NK-92 treated with Interleukin-12 subunit alpha and Interleukin-12 subunit beta, amount 100 ng/mL, for 24 hours (cell line): ENCODE measurements around the gene ANGPTL4.
"Not testable (repeated sequence)": the region's sequence is repeated elsewhere in the genome, so short reads cannot be mapped to it uniquely, and the experiment has no call there.

Source experiments
- DNase-seq: peaks from one replicate; lab custom pipeline; 2025; lab: John Stamatoyannopoulos, UW

Gene ANGPTL4

DNA sequence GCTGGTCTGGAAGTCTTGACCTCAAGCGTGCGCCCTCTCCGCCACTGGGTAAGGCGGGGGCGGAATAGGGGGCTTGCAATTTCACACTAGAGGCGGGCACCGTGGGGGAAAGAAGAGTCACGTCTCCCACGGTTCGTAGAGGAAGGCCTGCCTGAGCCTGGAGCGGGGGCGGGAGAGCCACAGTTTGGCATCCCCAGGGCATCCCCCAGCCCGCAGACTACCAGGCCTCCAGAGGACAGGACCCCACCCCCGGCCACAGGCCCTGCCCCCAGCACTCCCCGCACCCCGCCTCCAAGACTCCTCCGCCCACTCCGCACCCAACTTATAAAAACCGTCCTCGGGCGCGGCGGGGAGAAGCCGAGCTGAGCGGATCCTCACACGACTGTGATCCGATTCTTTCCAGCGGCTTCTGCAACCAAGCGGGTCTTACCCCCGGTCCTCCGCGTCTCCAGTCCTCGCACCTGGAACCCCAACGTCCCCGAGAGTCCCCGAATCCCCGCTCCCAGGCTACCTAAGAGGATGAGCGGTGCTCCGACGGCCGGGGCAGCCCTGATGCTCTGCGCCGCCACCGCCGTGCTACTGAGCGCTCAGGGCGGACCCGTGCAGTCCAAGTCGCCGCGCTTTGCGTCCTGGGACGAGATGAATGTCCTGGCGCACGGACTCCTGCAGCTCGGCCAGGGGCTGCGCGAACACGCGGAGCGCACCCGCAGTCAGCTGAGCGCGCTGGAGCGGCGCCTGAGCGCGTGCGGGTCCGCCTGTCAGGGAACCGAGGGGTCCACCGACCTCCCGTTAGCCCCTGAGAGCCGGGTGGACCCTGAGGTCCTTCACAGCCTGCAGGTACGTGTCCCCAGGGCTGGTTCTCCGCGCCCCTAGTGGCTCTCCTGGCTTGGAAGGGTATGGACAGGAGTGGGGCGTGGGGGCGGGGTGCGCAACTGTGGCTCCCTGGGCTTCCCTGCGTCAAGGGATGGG, at the start of gene ANGPTL4:
Gene ANGPTL4, plus strand, starts transcription at position 353 of the 969 bp plus-strand sequence. Its CDS starts 167 bp downstream, at position 520.
- DNase-seq, result no peak

GRCh38 chr19:8314981-8315640, 48.8 kb upstream of the ANGPTL4 start:
- DNase-seq, result not testable (repeated sequence)

- no peak for DNase-seq
Observed at GRCh38 chr19:8316351-8317125, 47.4 kb upstream of the ANGPTL4 start.

GRCh38 chr19:8318835-8319234, 45.1 kb upstream of the ANGPTL4 start:
- not testable (repeated sequence) for DNase-seq

GRCh38 chr19:8319807-8320520, 44.0 kb upstream of the ANGPTL4 start:
- DNase-seq, result no peak

GRCh38 chr19:8320564-8321066, 43.3 kb upstream of the ANGPTL4 start:
- no peak for DNase-seq

DNA sequence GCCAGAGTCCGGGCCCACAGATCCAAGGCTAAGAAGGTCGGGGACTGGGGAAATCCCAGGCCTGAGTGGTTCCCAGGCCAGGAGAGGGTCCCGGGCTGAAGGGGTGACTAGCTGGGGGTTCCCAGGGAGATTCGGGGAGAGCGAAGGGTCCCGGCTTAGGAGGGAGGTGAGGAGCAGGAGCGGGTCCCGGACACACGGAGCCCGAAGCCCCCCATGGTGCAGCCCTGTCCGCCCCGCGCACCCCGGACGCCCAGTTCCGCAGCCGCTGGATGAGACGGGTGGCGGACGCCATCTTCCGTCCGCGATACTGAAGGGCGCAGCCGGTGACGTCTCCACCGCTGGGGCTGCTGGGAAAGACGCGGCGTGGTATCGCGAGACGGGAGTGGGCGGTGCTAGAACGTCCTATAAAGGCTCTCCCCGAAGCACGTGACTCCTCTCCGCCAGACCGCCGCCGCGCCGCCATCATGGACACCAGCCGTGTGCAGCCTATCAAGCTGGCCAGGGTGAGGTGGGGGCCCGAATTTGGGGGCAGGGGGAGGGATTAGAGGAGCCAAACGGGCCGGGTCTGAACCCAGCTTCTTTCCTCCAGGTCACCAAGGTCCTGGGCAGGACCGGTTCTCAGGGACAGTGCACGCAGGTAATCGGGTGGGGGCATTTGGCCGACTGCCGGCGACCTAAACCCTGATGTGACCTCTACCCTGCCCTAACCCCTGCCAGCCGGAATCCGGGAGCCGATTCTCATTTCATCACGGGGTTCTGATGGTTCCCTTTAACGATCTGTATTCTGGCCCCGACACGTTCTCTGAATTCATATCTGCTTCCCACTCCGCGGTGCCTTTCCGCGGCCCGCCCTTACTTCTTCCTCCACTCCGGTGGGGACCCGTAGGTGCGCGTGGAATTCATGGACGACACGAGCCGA, 42.6 kb upstream of the ANGPTL4 start, which contains the start of the genes NDUFA7 and RPS28:
Gene NDUFA7, minus strand, starts transcription at position 309 of the 919 bp plus-strand sequence. Its CDS starts 17 bp downstream, at position 292.
Gene RPS28, plus strand, starts transcription at position 430 of the 919 bp plus-strand sequence. Its CDS starts 35 bp downstream, at position 465.
- DNase-seq, result peak; percentile 93

DNA sequence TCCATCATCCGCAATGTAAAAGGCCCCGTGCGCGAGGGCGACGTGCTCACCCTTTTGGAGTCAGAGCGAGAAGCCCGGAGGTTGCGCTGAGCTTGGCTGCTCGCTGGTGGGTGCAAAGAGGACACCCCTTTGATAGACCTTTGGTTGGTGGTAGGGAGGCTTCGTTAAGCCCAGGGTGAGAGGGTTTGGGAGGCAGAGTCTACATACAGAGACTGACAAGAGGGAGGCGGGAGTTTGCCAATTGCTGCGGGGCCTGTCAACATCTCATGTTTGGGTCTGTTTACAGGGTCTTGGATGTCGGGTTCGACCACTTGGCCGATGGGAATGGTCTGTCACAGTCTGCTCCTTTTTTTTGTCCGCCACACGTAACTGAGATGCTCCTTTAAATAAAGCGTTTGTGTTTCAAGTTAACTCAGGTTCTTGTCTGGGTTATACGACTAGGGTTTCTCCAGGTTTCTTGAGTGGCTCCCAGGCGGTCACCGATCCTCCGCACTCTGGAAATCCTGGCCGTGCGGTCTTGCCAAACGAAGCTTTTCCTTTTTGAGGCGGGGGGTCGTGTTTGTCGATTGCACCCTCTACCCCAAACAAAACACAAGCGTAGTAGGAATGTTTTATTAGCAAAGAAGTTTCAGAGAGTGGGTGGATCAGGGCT, 41.8 kb upstream of the ANGPTL4 start:
- DNase-seq, result no peak

- no peak for DNase-seq
Observed at GRCh38 chr19:8322638-8322997, 41.3 kb upstream of the ANGPTL4 start.

- no peak for DNase-seq
Observed at GRCh38 chr19:8323781-8324185, 40.2 kb upstream of the ANGPTL4 start.

DNA sequence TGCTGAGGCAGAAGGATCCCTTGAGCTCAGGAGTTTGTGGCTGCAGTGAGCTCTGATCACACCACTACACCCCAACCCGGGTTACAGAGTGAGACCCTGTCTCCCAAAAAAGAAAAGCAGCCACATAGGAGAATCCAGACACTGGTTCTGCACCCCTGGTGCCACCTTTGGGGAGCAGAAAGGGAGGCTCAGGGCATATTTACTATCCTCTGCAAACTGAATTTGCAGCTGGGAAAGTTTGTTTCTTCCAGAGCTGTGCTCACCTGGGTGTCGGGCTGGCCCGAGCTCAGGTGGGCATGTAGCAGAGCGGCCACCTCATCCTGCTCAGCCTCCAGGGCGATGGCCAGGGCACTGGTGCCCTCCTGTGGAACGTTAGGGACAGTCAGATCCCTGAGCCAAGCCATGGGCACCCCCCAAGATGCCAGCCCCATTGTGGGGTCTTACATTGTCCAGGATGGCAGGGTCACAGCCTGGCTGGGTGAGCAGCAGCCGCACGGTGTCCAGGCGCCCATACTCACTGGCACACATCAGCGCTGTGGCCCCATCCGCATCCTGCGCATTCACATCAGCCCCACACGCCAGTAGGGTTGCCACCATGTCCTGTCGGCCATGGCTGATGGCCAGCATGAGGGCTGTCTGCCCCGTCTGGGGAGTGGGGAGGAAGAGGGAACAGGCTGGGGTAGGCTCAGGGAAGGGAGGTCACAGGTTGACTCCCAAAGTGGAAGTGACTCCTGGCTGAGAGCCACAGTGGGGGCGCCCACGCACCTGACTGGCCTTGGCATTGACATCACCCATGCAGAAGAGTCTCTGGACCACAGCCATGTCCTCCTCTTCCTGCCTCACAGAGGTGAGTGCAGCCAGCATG, 39.5 kb upstream of the ANGPTL4 start:
- DNase-seq, result no peak

- no peak for DNase-seq
Observed at GRCh38 chr19:8325454-8325853, 38.5 kb upstream of the ANGPTL4 start.

DNA sequence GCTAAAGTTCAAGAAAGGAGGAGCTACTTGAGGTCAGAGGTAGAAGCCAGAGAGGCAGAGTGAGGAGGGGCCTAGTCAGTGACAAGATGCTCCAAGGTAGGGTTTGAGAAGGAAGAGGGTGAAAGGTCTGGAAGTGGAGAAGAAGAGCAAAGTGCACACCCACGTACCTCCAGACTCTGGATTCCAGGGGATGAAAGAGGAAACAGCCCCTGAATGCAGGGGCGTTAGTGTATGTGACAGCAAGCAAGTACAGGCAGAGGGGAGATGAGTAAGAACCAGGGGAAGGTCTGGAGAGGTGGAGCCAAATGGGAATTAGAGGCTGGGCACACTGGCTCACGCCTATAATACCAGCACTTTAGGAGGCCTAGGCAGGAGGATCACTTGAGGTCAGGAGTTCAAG, 34.0 kb upstream of the ANGPTL4 start:
- no peak for DNase-seq

GRCh38 chr19:8331263-8331845, 32.6 kb upstream of the ANGPTL4 start:
- DNase-seq, result no peak

GRCh38 chr19:8332976-8333766, 30.8 kb upstream of the ANGPTL4 start:
- DNase-seq, result no peak

DNA sequence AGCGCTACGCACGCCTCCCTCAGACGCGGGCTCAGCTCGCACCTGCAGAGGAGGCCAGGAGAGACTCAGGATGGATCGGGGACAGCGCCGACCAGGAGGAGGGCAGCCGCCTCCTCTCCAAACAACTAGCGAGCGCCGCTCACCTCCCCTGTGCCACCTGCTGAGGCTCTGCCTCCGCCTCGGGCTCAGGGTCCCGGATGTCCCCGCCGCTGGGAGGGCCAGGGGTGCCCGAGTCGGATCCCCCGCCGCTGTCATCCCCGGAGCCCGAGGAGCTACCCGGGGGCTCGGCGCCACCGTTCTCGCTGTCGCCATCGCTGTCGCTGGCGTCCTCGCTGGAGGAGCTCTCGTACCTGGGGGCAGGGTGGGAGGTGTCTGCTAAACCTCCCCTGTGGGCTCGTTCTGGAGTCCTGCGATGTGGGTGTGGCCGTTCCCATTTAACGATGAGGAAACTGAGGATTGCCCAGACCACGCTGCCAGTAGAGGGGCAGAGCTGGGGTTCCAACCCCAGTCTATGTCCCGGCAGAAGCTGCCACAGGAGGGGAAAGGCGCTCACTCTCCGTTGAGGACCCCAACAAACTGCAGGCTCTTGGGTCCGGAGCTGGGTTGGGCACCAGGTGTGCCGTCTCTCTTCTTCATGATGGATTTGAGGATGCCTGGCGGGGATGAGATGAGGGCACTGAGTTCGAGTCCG, 30.0 kb upstream of the ANGPTL4 start:
- DNase-seq, result no peak
